Measurements from ENCODE around the gene WDR37.

- no peak for TF ChIP-seq CTCF (IDR thresholded peaks at IDR 0.05; ENCODE audit: low read length)
- no peak for TF ChIP-seq EZH2 (IDR thresholded peaks at IDR 0.05; ENCODE audit: borderline replicate concordance, low read length)
Measured at GRCh38 chr10:1133495-1134045, 77.4 kb downstream of the WDR37 start.

Measured in OCI-LY1 (cell line).